ENCODE measurements around the gene PGAP2. TPM values are rescaled to one million over a fixed set of nuclear protein-coding genes. Genes with fewer than 3 reads are reported as not detected.

PGAP2 gene
- total RNA-seq, 1 donor from 2014 or later: 15.8 TPM

DNA sequence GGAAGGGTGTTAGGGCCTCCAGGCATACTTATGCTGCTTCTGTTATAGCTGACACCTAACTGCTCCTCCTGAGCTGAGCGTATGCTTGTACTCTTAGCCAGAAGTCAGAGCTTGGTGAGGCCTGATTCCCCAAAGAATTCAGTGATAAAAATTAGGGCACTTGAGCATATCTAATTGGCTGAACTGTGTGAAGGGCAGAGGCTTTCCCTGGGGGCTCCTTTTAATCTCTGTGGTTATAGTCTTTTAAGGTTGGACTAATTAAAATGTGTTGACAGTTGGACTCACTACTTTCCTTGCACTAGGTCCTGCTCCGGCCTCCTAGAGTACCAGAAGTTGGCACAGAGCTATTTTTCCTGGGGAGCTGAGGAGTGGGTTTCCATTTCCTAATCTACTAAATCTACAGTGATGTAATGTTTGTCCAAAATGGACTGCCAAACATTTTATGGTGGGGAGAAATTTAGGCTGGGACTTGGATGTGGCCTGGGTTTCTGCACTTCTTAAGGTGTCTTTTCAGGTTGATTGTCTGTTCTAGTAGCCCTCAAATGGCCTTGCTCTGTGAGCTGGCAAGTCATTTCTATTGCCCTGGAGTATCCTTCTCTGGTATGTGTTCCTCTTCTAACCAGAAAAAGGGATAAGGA is 65.5 kb downstream of the PGAP2 start:
- DNase-seq (ENCODE audit: low spot score): no peak
- ATAC-seq: no peak
- intact Hi-C loops (cut with DNase I): no loop called here

Other genes starting within 250 kb of the PGAP2 start
- gene ART5, start 166.6 kb upstream of the PGAP2 start, total RNA-seq: 0.27 TPM
- not detected for gene ART1, start 163.4 kb upstream of the PGAP2 start, total RNA-seq
- gene CHRNA10, start 137.2 kb upstream of the PGAP2 start, total RNA-seq: 4.6 TPM
- gene NUP98, start 11.0 kb upstream of the PGAP2 start, total RNA-seq: 93.1 TPM
- 50.6 TPM for gene RHOG, start 32.4 kb downstream of the PGAP2 start, total RNA-seq
- 49.6 TPM for gene STIM1, start 47.1 kb downstream of the PGAP2 start, total RNA-seq

All from sciatic nerve (tissue), 2 donors.